ENCODE measurements around the gene INPP5A.

- no peak for TF ChIP-seq CTCF (IDR thresholded peaks at IDR 0.05)
- TF ChIP-seq POLR2A (IDR thresholded peaks at IDR 0.05): no peak
Observed at GRCh38 chr10:132774181-132774901, 236.8 kb downstream of the INPP5A start.
